H1 (cell line): Measurements from ENCODE around the gene CCR2. TPM values are rescaled to one million over a fixed set of nuclear protein-coding genes. Genes with fewer than 3 reads are reported as not detected.

Experiments used
- CTCF ChIA-PET: fragments of 300-600 bp; sonication (Branson Sonifier 250); formaldehyde crosslinking; loops from one replicate; lab custom pipeline; 2021; ENCODE audit not compliant: partially characterized antibody; lab: Charles Lee
- POLR2A ChIA-PET: fragments of 300-600 bp; sonication (Branson Sonifier 250); formaldehyde crosslinking; loops from one replicate; lab custom pipeline; 2021; ENCODE audit warnings: inconsistent platforms; ENCODE audit not compliant: partially characterized antibody; lab: Charles Lee
- DNase-seq, 2 experiments: peaks; one replicate each; pipeline versions ENCODE4 v3.0.0 to v3.0.0-alpha.2; 2010 to 2022; ENCODE audit warnings: low spot score in 2 of 2, low read depth in 1 of 2, mixed read lengths in 1 of 2
- FAIRE-seq: peaks from 2 replicates; lab custom pipeline; 2011; peaks lifted over from hg19 to GRCh38; lab: Jason Lieb, UNC
- H2AFZ ChIP-seq: 2 replicates; pipeline ENCODE4 v1.8.1; 2012; ENCODE audit warnings: low read length, inconsistent platforms
- H2AK5ac ChIP-seq: 2 replicates; pipeline ENCODE4 v1.6.1; 2013; ENCODE audit warnings: low read depth, low read length
- H2BK120ac ChIP-seq: replicated peaks from 2 replicates; pipeline ENCODE3; 2013; ENCODE audit warnings: low read depth, low read length, inconsistent platforms
- H2BK12ac ChIP-seq: 2 replicates; pipeline ENCODE4 v1.6.1; 2013; ENCODE audit warnings: low read depth, low read length
- H2BK15ac ChIP-seq: 2 replicates; pipeline ENCODE4 v1.6.1; 2013; ENCODE audit warnings: low read length
- H2BK20ac ChIP-seq: 2 replicates; pipeline ENCODE4 v1.6.1; 2013; ENCODE audit warnings: low read length
- H2BK5ac ChIP-seq: 2 replicates; pipeline ENCODE4 v1.6.1; 2013; ENCODE audit warnings: low read depth, low read length
- H3K14ac ChIP-seq: 2 replicates; pipeline ENCODE4 v1.6.1; 2013; ENCODE audit warnings: inconsistent platforms; ENCODE audit not compliant: insufficient read length
- H3K18ac ChIP-seq: 2 replicates; pipeline ENCODE4 v1.6.1; 2013; ENCODE audit warnings: low read length; ENCODE audit errors: extremely low read depth
- H3K23ac ChIP-seq: 2 replicates; pipeline ENCODE4 v1.6.1; 2013; ENCODE audit warnings: inconsistent platforms; ENCODE audit not compliant: insufficient read length
- H3K23me2 ChIP-seq: 2 replicates; pipeline ENCODE4 v1.6.1; 2013; ENCODE audit warnings: low read depth, low read length
- H3K27ac ChIP-seq: 2 replicates; pipeline ENCODE4 v1.6.1; 2011; ENCODE audit warnings: low read depth, low read length, inconsistent platforms
- H3K27me3 ChIP-seq, 4 experiments: replicated peaks in 1 of 4; 1 replicate in 1 of 4; 2 replicates in 3 of 4; pipeline versions ENCODE4 v1.6.1 to v1.8.1; 2011 to 2013; ENCODE audit warnings: low read length in 3 of 4, mild to moderate bottlenecking in 3 of 4, inconsistent platforms in 2 of 4, mixed read lengths in 2 of 4, moderate library complexity in 1 of 4; ENCODE audit not compliant: control insufficient read depth in 3 of 4, insufficient read depth in 3 of 4; ENCODE audit errors: extremely low read depth in 1 of 4
- H3K36me3 ChIP-seq, 4 experiments: 2 replicates each; pipeline versions ENCODE4 v1.6.1 to v1.8.1; 2011 to 2013; ENCODE audit warnings: mild to moderate bottlenecking in 4 of 4, low read length in 3 of 4, moderate library complexity in 2 of 4, control low read depth in 1 of 4, inconsistent platforms in 1 of 4; ENCODE audit not compliant: insufficient read depth in 4 of 4, control insufficient read depth in 2 of 4
- H3K4ac ChIP-seq: replicated peaks from 2 replicates; pipeline ENCODE3; 2013; ENCODE audit warnings: low read length, low read depth, mixed read lengths, inconsistent platforms; ENCODE audit not compliant: insufficient read length
- H3K4me1 ChIP-seq, 4 experiments: replicated peaks in 1 of 4; 1 replicate in 1 of 4; 2 replicates in 3 of 4; pipeline versions ENCODE4 v1.6.1 to v1.8.1; 2011 to 2013; ENCODE audit warnings: low read length in 3 of 4, inconsistent platforms in 2 of 4, mixed read lengths in 1 of 4; ENCODE audit not compliant: insufficient read depth in 4 of 4, control insufficient read depth in 3 of 4
- H3K4me2 ChIP-seq, 2 experiments: 2 replicates each; pipeline versions ENCODE4 v1.6.1 to v1.8.1; 2011 to 2013; ENCODE audit warnings: low read depth in 2 of 2, low read length in 2 of 2, control low read depth in 1 of 2, inconsistent platforms in 1 of 2, mild to moderate bottlenecking in 1 of 2; ENCODE audit not compliant: insufficient read depth in 1 of 2
- H3K4me3 ChIP-seq, 4 experiments: fragments of 200-600, 300-600 bp in 1 of 4; sonication (generic), shearing (Covaris generic), sonication (Bioruptor Twin) in 1 of 4; 2 replicates each; pipeline versions ENCODE4 v1.5.1 to v1.8.1; 2011 to 2016; ENCODE audit warnings: low read length in 4 of 4, low read depth in 3 of 4, control low read depth in 2 of 4, inconsistent platforms in 2 of 4, mild to moderate bottlenecking in 2 of 4, mixed read lengths in 1 of 4, moderate library complexity in 1 of 4; ENCODE audit not compliant: insufficient read depth in 2 of 4; ENCODE audit errors: extremely low read depth in 1 of 4
- H3K56ac ChIP-seq: replicated peaks from 2 replicates; pipeline ENCODE3; 2013; ENCODE audit warnings: low read depth, mild to moderate bottlenecking, mixed read lengths, low read length, inconsistent platforms; ENCODE audit not compliant: insufficient read length
- H3K79me1 ChIP-seq: 2 replicates; pipeline ENCODE4 v1.6.1; 2013; ENCODE audit warnings: low read depth, low read length, control low read depth
- H3K79me2 ChIP-seq, 2 experiments: 2 replicates each; pipeline versions ENCODE4 v1.6.1 to v1.8.1; 2012 to 2013; ENCODE audit warnings: low read length in 2 of 2, mild to moderate bottlenecking in 2 of 2, inconsistent platforms in 1 of 2; ENCODE audit not compliant: insufficient read depth in 2 of 2, control insufficient read depth in 1 of 2
- H3K9ac ChIP-seq, 4 experiments: replicated peaks in 1 of 4; 1 replicate in 1 of 4; 2 replicates in 3 of 4; pipeline versions ENCODE4 v1.6.1 to v1.8.1; 2011 to 2013; ENCODE audit warnings: low read depth in 3 of 4, low read length in 3 of 4, control low read depth in 2 of 4, mild to moderate bottlenecking in 2 of 4, moderate library complexity in 2 of 4, inconsistent platforms in 1 of 4; ENCODE audit errors: extremely low read depth in 1 of 4
- H3K9me3 ChIP-seq, 2 experiments: 2 replicates each; pipeline versions ENCODE4 v1.6.1 to v1.8.1; 2012 to 2013; ENCODE audit warnings: mild to moderate bottlenecking in 2 of 2, moderate library complexity in 2 of 2, control low read depth in 1 of 2, inconsistent platforms in 1 of 2, low read depth in 1 of 2, low read length in 1 of 2, mixed read lengths in 1 of 2; ENCODE audit not compliant: insufficient read depth in 2 of 2
- H4K20me1 ChIP-seq, 2 experiments: replicated peaks in 1 of 2; 2 replicates each; pipeline versions ENCODE3 to v1.8.1; 2011 to 2013; ENCODE audit warnings: inconsistent platforms in 2 of 2, low read length in 2 of 2, mild to moderate bottlenecking in 1 of 2; ENCODE audit not compliant: insufficient read depth in 2 of 2, control insufficient read depth in 1 of 2
- H4K5ac ChIP-seq: 2 replicates; pipeline ENCODE4 v1.6.1; 2013; ENCODE audit warnings: low read length, low read depth, mixed read lengths, inconsistent platforms; ENCODE audit not compliant: insufficient read length
- H4K8ac ChIP-seq: 2 replicates; pipeline ENCODE4 v1.8.0; 2013; ENCODE audit warnings: mild to moderate bottlenecking, moderate library complexity, low read length, inconsistent platforms; ENCODE audit not compliant: insufficient read depth; ENCODE audit errors: extremely low read depth
- H4K91ac ChIP-seq: replicated peaks from 2 replicates; pipeline ENCODE3; 2013; ENCODE audit warnings: low read length, mixed read lengths, inconsistent platforms; ENCODE audit not compliant: insufficient read length
- ATF2 ChIP-seq: IDR thresholded peaks from 2 replicates; pipeline ENCODE4 v1.6.1; 2012; ENCODE audit warnings: low read length, inconsistent platforms
- BACH1 ChIP-seq: IDR thresholded peaks from 2 replicates; pipeline ENCODE4 v1.6.1; 2012; ENCODE audit warnings: low read length, improper control_type of control experiment
- EGR1 ChIP-seq: IDR thresholded peaks from 2 replicates; pipeline ENCODE4 v1.6.1; 2011; ENCODE audit warnings: low read depth, low read length, borderline replicate concordance
- EP300 ChIP-seq, 2 experiments: IDR thresholded peaks; 1 replicate in 1 of 2; 2 replicates in 1 of 2; pipeline ENCODE4 v1.6.1; 2011 to 2012; ENCODE audit warnings: low read depth in 2 of 2, low read length in 2 of 2, mild to moderate bottlenecking in 2 of 2, borderline replicate concordance in 1 of 2, inconsistent platforms in 1 of 2, moderate library complexity in 1 of 2
- POLR2A ChIP-seq, 2 experiments: IDR thresholded peaks; 1 replicate in 1 of 2; 2 replicates in 1 of 2; pipeline ENCODE4 v1.6.1; 2011; ENCODE audit warnings: low read depth in 2 of 2, low read length in 2 of 2, mild to moderate bottlenecking in 2 of 2; ENCODE audit errors: control extremely low read depth in 1 of 2
- POLR2AphosphoS5 ChIP-seq: IDR thresholded peaks from 2 replicates; pipeline ENCODE4 v1.6.1; 2011; ENCODE audit warnings: low read depth, low read length
- POU5F1 ChIP-seq: IDR thresholded peaks from 2 replicates; pipeline ENCODE4 v1.6.1; 2011; ENCODE audit warnings: low read depth, mild to moderate bottlenecking, low read length, moderate library complexity
- RBBP5 ChIP-seq: IDR thresholded peaks from 2 replicates; pipeline ENCODE4 v1.7.1; 2012; ENCODE audit warnings: low read depth, mild to moderate bottlenecking, inconsistent platforms, low read length, moderate library complexity, borderline replicate concordance
- SAP30 ChIP-seq: fragments of 300-600 bp; sonication (generic); IDR thresholded peaks from 2 replicates; pipeline ENCODE4 v1.7.1; 2012; ENCODE audit warnings: low read length, moderate library complexity, mild to moderate bottlenecking, inconsistent platforms; ENCODE audit not compliant: insufficient read depth, insufficient replicate concordance
- USF2 ChIP-seq: IDR thresholded peaks from 2 replicates; pipeline ENCODE4 v1.6.1; 2011; ENCODE audit warnings: low read length, improper control_type of control experiment
- WGBS, 2 experiments: shearing (Covaris generic) in 1 of 2; methylation state at CpG; one replicate each; pipeline versions ENCODE4 v1.1.6 to v1.1.7; 2013 to 2015; ENCODE audit warnings: low lambda C conversion rate in 2 of 2, mixed read lengths in 2 of 2, inconsistent platforms in 1 of 2, low coverage in 1 of 2, missing lambda C conversion rate in 1 of 2; ENCODE audit not compliant: insufficient replicate concordance in 2 of 2, insufficient coverage in 1 of 2, insufficient read length in 1 of 2; ENCODE audit errors: extremely low coverage in 1 of 2, missing lambda C conversion rate in 1 of 2; 5-methylcytosine and 5-hydroxymethylcytosine counted together
- polyA plus RNA-seq, 7 experiments: library from polyadenylated mRNA; depleted of rRNA in 3 of 7; stranded (reverse) in 5 of 7; unstranded in 2 of 7; fragments of >200 nt in 5 of 7; fragments of 200-250 nt in 2 of 7; gene quantifications; 1 replicate in 5 of 7; 2 replicates in 1 of 7; 4 replicates in 1 of 7; pipeline versions ENCODE4 v1.2.1 to v1.2.3, GENCODE V29; 2011 to 2013; ENCODE audit warnings: missing spikeins in 2 of 7, mixed read lengths in 2 of 7
- total RNA-seq: library from RNA; stranded (reverse); fragmentation: NEBNext Ultra II Directional; extraction: Animal tissue kit (Norgen Biotek cat#: 25700); gene quantifications from 2 replicates; pipeline ENCODE4 v1.2.1, GENCODE V29; 2021

CCR2 gene
- total and polyA plus RNA-seq, 2 of the 8 experiments (the other 6 are each of a cell fraction or from before 2014, with no cell fraction given): not detected

DNA sequence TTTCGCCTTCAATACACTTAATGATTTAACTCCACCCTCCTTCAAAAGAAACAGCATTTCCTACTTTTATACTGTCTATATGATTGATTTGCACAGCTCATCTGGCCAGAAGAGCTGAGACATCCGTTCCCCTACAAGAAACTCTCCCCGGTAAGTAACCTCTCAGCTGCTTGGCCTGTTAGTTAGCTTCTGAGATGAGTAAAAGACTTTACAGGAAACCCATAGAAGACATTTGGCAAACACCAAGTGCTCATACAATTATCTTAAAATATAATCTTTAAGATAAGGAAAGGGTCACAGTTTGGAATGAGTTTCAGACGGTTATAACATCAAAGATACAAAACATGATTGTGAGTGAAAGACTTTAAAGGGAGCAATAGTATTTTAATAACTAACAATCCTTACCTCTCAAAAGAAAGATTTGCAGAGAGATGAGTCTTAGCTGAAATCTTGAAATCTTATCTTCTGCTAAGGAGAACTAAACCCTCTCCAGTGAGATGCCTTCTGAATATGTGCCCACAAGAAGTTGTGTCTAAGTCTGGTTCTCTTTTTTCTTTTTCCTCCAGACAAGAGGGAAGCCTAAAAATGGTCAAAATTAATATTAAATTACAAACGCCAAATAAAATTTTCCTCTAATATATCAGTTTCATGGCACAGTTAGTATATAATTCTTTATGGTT, 17.1 kb downstream of the CCR2 start, which contains the start of gene CCR5:
TSS of gene CCR5 (plus strand) at position 108 of the 680 bp plus-strand sequence. CDS start 1,957 bp downstream, outside the sequence.
- no peak within 1 kb of the TSS for H3K18ac ChIP-seq
- H2BK5ac ChIP-seq: no peak within 1 kb of the TSS
- H3K9ac ChIP-seq: no peak within 1 kb of the TSS
- ChIA-PET POLR2A (no interaction called here), CTCF (interaction anchor here (0.7 to 12.9 kb wide), 19 partner anchors 7 to 317 kb away, joined by 3 to 164 read pairs (median 3); partner anchors contain the start of genes CCR1 and CCR3)
- no peak within 1 kb of the TSS for H4K8ac ChIP-seq
- no peak within 1 kb of the TSS for H3K4ac ChIP-seq
- no peak within 1 kb of the TSS for H2BK15ac ChIP-seq
- no peaks in the 10 kb centered on the region for H3K9me3 ChIP-seq
- WGBS, 2 experiments: 76% methylated on average over 5 of the region's 5 CpGs; no CpG with 5 or more reads in 1 of the 2 experiments
- H3K79me2 ChIP-seq: no peaks in the 10 kb centered on the region
- H3K23ac ChIP-seq: no peak within 1 kb of the TSS
- no peak within 1 kb of the TSS for H3K4me2 ChIP-seq
- FAIRE-seq (no peak), DNase-seq (no peak)
- peaks cover 0 to 5% (median 0%) of the 10 kb centered on the region in 4 experiments; a peak in 1 of 7 replicates for H3K27me3 ChIP-seq
- no peak within 1 kb of the TSS for H2BK120ac ChIP-seq
- H3K79me1 ChIP-seq: no peaks in the 10 kb centered on the region
- H2BK12ac ChIP-seq: no peak within 1 kb of the TSS
- H3K14ac ChIP-seq: no peak within 1 kb of the TSS
- no peak within 1 kb of the TSS for H4K5ac ChIP-seq
- no peak within 1 kb of the TSS for H2AFZ ChIP-seq
- H3K23me2 ChIP-seq: no peaks in the 10 kb centered on the region
- H3K56ac ChIP-seq: no peak within 1 kb of the TSS
- no peak within 1 kb of the TSS for H2BK20ac ChIP-seq
- no peak within 1 kb of the TSS for H2AK5ac ChIP-seq
- H3K36me3 ChIP-seq: no peaks in the 10 kb centered on the region
- H3K27ac ChIP-seq: no peak within 1 kb of the TSS
- H4K91ac ChIP-seq: no peak within 1 kb of the TSS
- no peak within 1 kb of the TSS for H3K4me3 ChIP-seq
- no peaks in the 10 kb centered on the region for H4K20me1 ChIP-seq
- peaks cover 0 to 6% (median 3%) of the 10 kb centered on the region in 4 experiments; a peak in 3 of 7 replicates for H3K4me1 ChIP-seq
- no peak for TF ChIP-seq USF2
- TF ChIP-seq POLR2A (IDR thresholded peaks at IDR 0.05; ENCODE audit: control extremely low read depth in 1 of 2, low read depth in 2 of 2, low read length in 2 of 2): no peak
- no peak for TF ChIP-seq ATF2
- no peak for TF ChIP-seq BACH1
- TF ChIP-seq POU5F1: no peak
- no peak for TF ChIP-seq RBBP5
- no peak for TF ChIP-seq EGR1
- TF ChIP-seq POLR2AphosphoS5: no peak
- no peak for TF ChIP-seq SAP30
- no peak for TF ChIP-seq EP300 (IDR thresholded peaks at IDR 0.05; ENCODE audit: borderline replicate concordance in 1 of 2, low read depth in 2 of 2, low read length in 2 of 2)
